ENCODE results near the gene SRF. TPM values are rescaled to one million over a fixed set of nuclear protein-coding genes. Genes with fewer than 3 reads are reported as not detected.

Gene SRF
- total RNA-seq, 2 experiments from 2014 or later: 27.8 to 28.2 TPM

DNA sequence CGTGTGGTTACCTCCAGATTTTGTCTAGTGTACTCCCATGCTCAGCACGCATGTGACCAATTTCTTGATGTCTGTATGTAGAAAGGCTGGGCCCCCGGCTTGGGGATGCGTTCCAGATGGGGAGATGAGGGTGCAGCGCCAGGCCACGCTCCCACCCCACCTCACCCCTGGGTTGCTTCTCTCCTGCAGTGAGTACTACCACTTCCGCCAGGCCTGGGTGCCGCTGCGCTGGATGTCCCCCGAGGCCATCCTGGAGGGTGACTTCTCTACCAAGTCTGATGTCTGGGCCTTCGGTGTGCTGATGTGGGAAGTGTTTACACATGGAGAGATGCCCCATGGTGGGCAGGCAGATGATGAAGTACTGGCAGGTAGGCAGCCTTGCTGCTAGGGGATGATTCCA lies 11.5 kb upstream of the SRF start:
- Mint-ChIP-seq H3K4me3 (no peak overlapping the region), H3K27ac (no peak overlapping the region), H3K9me3 (no peaks in the 10 kb centered on the region), H3K27me3 (ENCODE audit: low read depth) (no peaks in the 10 kb centered on the region), H3K4me1 (ENCODE audit: low read depth) (no peaks in the 10 kb centered on the region), H3K36me3 (ENCODE audit: low read depth) (no peaks in the 10 kb centered on the region)
- intact Hi-C loops (cut with micrococcal nuclease): no loop called here
- no peak for DNase-seq
- CTCF ChIA-PET: interaction anchor here (1.3 kb wide), 1 partner anchor 16 kb away, joined by 6 read pairs; no protein-coding TSS in a partner anchor

DNA sequence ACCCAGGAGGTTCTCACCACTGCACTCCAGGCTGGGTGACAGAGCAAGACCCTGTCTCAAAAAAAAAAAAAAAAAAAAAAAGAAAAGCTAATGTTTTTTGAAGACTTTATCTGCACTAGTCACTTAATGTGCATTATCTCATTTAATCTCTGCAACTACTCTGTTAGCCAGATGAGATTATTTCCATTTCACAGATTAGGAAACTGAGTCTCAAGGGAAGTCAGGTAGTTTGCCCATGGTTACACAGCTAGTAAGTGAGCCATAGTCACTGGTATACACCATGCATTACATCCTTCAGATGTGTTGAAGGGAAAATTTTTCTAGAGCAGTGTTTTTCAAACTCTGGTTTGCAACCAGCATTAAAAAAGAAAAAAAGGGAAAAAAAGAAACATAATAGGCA lies 7.2 kb upstream of the SRF start:
- intact Hi-C loops (cut with micrococcal nuclease): no loop called here
- DNase-seq: no peak
- Mint-ChIP-seq H3K27ac (no peak overlapping the region), H3K9me3 (no peaks in the 10 kb centered on the region), H3K27me3 (ENCODE audit: low read depth) (no peaks in the 10 kb centered on the region), H3K4me1 (ENCODE audit: low read depth) (no peaks in the 10 kb centered on the region), H3K4me3 (no peak overlapping the region), H3K36me3 (ENCODE audit: low read depth) (no peaks in the 10 kb centered on the region)
- CTCF ChIA-PET: interaction anchor here (0.6 to 1.0 kb wide), 2 partner anchors 20 to 37 kb away, joined by 3 to 4 read pairs; no protein-coding TSS in a partner anchor

DNA sequence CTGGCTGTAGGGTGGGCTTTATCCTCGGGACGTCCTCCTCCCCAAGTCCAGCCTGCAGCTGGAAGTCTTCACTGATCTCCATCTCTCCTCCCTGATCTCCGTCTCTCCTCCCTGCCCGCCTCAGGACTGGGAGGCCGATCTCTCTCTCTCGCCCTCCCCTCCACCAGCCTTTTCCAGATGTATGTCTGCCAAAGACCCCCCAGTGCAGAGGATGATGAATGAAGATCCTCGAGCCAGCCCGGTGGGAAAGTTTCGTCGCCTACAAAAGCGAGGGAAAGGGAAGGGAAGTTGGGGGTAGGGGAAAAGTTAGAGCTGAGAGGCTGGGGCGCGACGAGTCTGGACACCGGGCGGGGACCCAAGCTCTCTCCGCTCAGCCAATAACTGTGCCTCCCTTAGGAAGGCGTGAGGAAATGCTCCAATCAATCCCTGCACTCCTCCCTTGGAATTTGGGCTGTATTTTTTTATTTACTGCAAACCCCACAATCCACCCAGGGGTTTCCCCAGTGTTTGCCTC lies 595 bp upstream of the SRF start:
- no peaks in the 10 kb centered on the region for H3K9me3 Mint-ChIP-seq
- no peak for DNase-seq
- H3K27ac Mint-ChIP-seq: peak overlapping the region; percentile 89
- peak overlapping the region; percentile 96 for H3K4me3 Mint-ChIP-seq
- H3K36me3 Mint-ChIP-seq (ENCODE audit: low read depth): peaks cover 3% of the 10 kb centered on the region
- intact Hi-C loops (cut with micrococcal nuclease): loop anchor here (2.0 to 5.0 kb wide), 6 partner anchors 306 to 1123 kb away; partner anchors contain the start of genes GTPBP2, POLH, POLR1C and TJAP1
- peaks cover 33% of the 10 kb centered on the region for H3K4me1 Mint-ChIP-seq (ENCODE audit: low read depth)
- no peaks in the 10 kb centered on the region for H3K27me3 Mint-ChIP-seq (ENCODE audit: low read depth)
- CTCF ChIA-PET: interaction anchor here (0.6 to 2.1 kb wide), 3 partner anchors 27 to 1268 kb away, joined by 3 to 11 read pairs (median 4); no protein-coding TSS in a partner anchor

DNA sequence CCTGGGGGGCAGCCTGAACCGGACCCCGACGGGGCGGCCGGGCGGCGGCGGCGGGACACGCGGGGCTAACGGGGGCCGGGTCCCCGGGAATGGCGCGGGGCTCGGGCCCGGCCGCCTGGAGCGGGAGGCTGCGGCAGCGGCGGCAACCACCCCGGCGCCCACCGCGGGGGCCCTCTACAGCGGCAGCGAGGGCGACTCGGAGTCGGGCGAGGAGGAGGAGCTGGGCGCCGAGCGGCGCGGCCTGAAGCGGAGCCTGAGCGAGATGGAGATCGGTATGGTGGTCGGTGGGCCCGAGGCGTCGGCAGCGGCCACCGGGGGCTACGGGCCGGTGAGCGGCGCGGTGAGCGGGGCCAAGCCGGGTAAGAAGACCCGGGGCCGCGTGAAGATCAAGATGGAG lies 636 bp downstream of the SRF start:
- DNase-seq: peak; percentile 32
- intact Hi-C loops (cut with micrococcal nuclease): loop anchor here (1.0 to 5.0 kb wide), 15 partner anchors 112 to 1124 kb away; partner anchors contain the start of genes ABCC10, CNPY3, CUL7 and GTPBP2
- H3K4me3 Mint-ChIP-seq: peak overlapping the region; percentile 90
- H3K4me1 Mint-ChIP-seq (ENCODE audit: low read depth): peaks cover 36% of the 10 kb centered on the region
- no peaks in the 10 kb centered on the region for H3K27me3 Mint-ChIP-seq (ENCODE audit: low read depth)
- H3K9me3 Mint-ChIP-seq: no peaks in the 10 kb centered on the region
- H3K27ac Mint-ChIP-seq: peak overlapping the region; percentile 77
- CTCF ChIA-PET: no interaction called here
- H3K36me3 Mint-ChIP-seq (ENCODE audit: low read depth): peaks cover 13% of the 10 kb centered on the region

DNA sequence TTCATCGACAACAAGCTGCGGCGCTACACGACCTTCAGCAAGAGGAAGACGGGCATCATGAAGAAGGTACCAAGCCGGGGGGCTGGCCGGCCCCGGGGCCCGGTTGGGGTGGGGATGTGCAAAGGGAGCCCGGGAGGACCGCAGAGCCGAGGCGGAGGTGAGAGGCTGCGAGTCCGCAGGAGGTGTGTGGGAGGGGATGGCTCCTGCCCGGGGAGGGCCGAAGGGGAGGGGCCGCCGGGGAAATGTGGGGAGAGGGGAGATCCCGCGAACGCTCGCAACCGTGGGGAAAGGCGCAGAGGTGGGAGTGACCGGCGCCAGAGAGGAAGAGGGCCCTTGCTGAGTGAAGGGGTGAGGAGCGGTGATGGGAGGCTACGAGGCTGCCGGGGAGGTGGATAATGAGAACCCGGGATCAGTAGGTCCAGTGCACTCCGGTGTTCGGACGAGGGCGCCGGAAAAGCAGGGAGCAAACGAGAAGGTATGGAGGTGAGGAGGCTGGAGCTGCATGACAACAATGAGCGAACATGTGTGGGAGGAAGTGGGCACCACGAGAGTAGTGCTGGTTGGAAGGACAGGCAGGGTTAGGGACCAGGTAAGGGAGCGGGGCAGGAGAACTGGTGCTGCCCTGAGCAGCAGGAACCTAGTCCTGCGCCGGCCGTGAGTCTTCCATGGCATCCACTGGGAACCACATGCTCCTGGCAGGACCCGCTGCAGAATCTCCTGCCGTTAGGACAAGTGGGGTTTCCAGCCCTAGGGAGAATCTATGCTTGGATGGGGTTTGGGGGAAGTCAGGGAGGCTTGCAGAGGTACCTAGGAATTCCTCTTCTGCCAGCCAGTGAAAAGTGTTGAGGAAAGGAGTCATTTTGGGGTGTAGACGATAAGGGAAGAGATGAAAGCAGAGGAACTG lies 1.3 kb downstream of the SRF start:
- peak; percentile 71 for DNase-seq
- intact Hi-C loops (cut with micrococcal nuclease): loop anchor here (5.0 kb wide), 4 partner anchors 400 to 1125 kb away; partner anchors contain the start of genes GTPBP2, POLH and XPO5
- H3K9me3 Mint-ChIP-seq: no peaks in the 10 kb centered on the region
- peaks cover 36% of the 10 kb centered on the region for H3K4me1 Mint-ChIP-seq (ENCODE audit: low read depth)
- H3K27me3 Mint-ChIP-seq (ENCODE audit: low read depth): no peaks in the 10 kb centered on the region
- H3K27ac Mint-ChIP-seq: peak overlapping the region; percentile 77
- CTCF ChIA-PET: interaction anchor here (0.6 to 1.2 kb wide), 2 partner anchors 29 to 194 kb away, joined by 5 to 6 read pairs; no protein-coding TSS in a partner anchor
- peaks cover 14% of the 10 kb centered on the region for H3K36me3 Mint-ChIP-seq (ENCODE audit: low read depth)
- peak overlapping the region; percentile 90 for H3K4me3 Mint-ChIP-seq

DNA sequence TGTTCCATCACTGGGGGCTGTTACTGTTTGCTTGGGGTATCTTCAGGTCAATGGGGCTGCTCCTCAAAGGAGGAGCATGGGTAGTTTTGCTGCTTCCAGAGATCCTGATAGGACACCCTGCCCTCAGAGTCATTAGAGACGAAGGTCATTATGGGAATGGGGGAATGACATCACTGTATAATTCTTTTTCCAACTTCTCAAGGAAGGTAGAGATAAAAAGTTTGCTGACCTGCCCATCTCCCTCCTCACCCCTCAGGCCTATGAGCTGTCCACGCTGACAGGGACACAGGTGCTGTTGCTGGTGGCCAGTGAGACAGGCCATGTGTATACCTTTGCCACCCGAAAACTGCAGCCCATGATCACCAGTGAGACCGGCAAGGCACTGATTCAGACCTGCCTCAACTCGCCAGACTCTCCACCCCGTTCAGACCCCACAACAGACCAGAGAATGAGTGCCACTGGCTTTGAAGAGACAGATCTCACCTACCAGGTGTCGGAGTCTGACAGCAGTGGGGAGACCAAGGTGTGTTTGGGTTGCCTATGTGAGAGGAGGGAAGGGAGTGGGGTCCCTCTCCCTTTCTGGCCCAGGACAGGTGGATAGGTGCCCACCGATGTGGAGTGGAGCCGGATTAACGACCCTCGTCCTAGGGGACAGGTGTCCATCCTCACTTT lies 2.7 kb downstream of the SRF start:
- intact Hi-C loops (cut with micrococcal nuclease): loop anchor here (1.0 to 5.0 kb wide), 8 partner anchors 9 to 1126 kb away; partner anchors contain the start of genes CUL9, GTPBP2, POLH and TBCC
- Mint-ChIP-seq H3K9me3 (no peaks in the 10 kb centered on the region), H3K27me3 (ENCODE audit: low read depth) (no peaks in the 10 kb centered on the region), H3K4me3 (peak overlapping the region; percentile 90), H3K27ac (peak overlapping the region; percentile 77), H3K36me3 (ENCODE audit: low read depth) (peaks cover 20% of the 10 kb centered on the region), H3K4me1 (ENCODE audit: low read depth) (peaks cover 36% of the 10 kb centered on the region)
- DNase-seq: peak; percentile 12
- CTCF ChIA-PET: interaction anchor here (0.5 to 1.2 kb wide), 3 partner anchors 31 to 259 kb away, joined by 3 to 5 read pairs (median 3); partner anchors contain the start of gene DNPH1

DNA sequence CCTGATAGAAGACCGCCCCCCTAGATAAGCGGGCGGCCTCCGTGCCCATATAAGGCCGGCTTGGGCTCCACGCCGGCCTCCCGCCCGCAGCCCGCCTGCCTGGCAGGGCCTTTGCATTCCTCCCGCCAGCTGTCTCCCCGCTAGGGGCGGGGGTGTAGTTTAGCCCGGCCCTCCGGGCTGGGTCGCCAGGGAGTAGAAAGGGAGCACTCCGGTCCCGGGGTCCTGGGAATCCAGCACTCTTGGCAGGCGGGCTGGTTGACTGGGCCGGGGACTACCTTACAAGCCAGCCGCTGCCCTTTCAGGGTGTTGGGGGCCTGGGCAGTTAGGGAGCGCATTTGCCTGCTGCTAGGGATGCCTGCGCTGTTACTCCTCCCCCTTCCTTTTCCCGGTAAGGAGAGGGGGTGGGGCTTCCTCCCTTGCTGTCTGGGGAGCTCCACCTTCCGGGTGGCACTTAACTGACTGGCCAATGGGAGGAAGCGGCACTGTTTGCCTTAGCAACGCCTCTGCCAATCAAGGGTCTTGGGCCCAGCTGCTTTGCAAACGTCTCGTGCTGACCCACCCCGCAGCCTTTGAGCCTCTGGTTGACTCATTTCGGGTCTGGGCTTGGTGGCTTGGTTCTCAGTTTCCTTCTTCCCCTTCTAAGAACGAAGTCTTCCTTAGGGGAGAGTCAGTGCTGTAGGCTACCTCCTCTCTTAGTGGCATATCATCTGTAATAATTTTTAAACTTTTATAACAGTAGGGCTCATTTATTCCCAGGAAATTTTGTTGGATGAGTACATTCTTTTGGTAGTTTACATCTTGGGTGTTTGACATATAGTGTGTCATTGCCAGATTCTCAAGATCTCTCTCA lies 3.4 kb downstream of the SRF start:
- intact Hi-C loops (cut with micrococcal nuclease): loop anchor here (1.0 to 5.0 kb wide), 8 partner anchors 8 to 1127 kb away; partner anchors contain the start of genes CUL9, GTPBP2, POLH and TBCC
- Mint-ChIP-seq H3K36me3 (ENCODE audit: low read depth) (peaks cover 23% of the 10 kb centered on the region), H3K27ac (peak overlapping the region; percentile 80), H3K4me3 (peak overlapping the region; percentile 90), H3K4me1 (ENCODE audit: low read depth) (peaks cover 36% of the 10 kb centered on the region), H3K27me3 (ENCODE audit: low read depth) (no peaks in the 10 kb centered on the region), H3K9me3 (no peaks in the 10 kb centered on the region)
- DNase-seq: peak; percentile 99
- CTCF ChIA-PET: interaction anchor here (1.0 kb wide), 1 partner anchor 55 kb away, joined by 3 read pairs; the partner anchor contains the start of gene DNPH1

DNA sequence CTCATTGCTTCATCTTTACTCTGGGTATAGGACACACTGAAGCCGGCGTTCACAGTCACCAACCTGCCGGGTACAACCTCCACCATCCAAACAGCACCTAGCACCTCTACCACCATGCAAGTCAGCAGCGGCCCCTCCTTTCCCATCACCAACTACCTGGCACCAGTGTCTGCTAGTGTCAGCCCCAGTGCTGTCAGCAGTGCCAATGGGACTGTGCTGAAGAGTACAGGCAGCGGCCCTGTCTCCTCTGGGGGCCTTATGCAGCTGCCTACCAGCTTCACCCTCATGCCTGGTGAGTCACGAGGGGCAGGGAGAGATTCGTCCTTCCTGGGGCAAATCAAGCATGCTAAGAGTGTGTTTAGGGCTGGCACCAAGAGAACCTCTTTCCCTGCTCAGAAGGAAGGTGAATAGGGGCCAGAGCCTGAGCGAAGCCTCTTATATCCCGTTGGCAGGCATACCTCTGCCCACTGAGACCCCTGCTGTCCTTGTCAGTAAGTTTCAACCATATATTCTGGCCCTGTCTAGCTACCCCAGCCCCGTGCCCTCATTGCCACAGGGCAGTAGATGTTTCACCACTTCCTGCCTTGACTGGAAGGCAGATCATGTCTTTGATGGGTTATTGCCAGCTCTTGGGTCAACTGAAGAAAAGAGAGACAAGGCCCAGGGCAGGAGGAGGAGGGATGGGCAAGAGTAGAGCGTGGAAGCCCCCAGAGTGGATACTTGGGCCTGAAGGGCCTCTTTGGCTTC lies 4.8 kb downstream of the SRF start:
- Mint-ChIP-seq H3K36me3 (ENCODE audit: low read depth) (peaks cover 23% of the 10 kb centered on the region), H3K4me1 (ENCODE audit: low read depth) (peaks cover 29% of the 10 kb centered on the region), H3K27ac (peak overlapping the region; percentile 37), H3K4me3 (no peak overlapping the region), H3K27me3 (ENCODE audit: low read depth) (no peaks in the 10 kb centered on the region), H3K9me3 (no peaks in the 10 kb centered on the region)
- CTCF ChIA-PET: no interaction called here
- intact Hi-C loops (cut with micrococcal nuclease): loop anchor here (2.0 kb wide), 1 partner anchor 71 kb away; no protein-coding TSS in a partner anchor
- no peak for DNase-seq

DNA sequence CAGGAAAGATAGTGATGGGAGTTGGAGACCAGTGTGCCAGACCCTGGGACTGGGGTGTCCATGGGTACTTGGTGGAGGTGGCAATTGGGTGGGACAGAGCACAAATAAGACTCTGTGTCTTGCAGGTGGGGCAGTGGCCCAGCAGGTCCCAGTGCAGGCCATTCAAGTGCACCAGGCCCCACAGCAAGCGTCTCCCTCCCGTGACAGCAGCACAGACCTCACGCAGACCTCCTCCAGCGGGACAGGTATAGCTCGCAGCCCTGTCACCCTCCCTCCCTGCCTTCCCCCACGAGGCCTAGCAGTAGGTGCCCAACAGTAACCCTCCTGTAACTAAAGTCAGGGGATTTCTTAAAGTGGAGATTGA lies 5.3 kb downstream of the SRF start:
- CTCF ChIA-PET: no interaction called here
- Mint-ChIP-seq H3K4me1 (ENCODE audit: low read depth) (peaks cover 32% of the 10 kb centered on the region), H3K27ac (peak overlapping the region; percentile 16), H3K36me3 (ENCODE audit: low read depth) (peaks cover 23% of the 10 kb centered on the region), H3K4me3 (no peak overlapping the region), H3K27me3 (ENCODE audit: low read depth) (no peaks in the 10 kb centered on the region), H3K9me3 (no peaks in the 10 kb centered on the region)
- intact Hi-C loops (cut with micrococcal nuclease): no loop called here
- DNase-seq: no peak

DNA sequence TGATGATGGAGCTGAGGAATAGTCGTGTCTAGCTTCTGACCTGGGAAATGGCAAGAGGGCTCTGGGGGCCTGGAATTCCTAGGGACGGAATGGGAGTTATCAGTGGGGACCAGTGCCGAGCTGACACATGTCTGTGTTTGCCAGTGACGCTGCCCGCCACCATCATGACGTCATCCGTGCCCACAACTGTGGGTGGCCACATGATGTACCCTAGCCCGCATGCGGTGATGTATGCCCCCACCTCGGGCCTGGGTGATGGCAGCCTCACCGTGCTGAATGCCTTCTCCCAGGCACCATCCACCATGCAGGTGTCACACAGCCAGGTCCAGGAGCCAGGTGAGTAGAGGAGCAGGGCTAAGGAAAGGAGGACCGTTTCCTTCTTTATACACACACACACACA lies 7.1 kb downstream of the SRF start:
- H3K9me3 Mint-ChIP-seq: no peaks in the 10 kb centered on the region
- no peak for DNase-seq
- no peaks in the 10 kb centered on the region for H3K27me3 Mint-ChIP-seq (ENCODE audit: low read depth)
- CTCF ChIA-PET: no interaction called here
- H3K27ac Mint-ChIP-seq: no peak overlapping the region
- no peak overlapping the region for H3K4me3 Mint-ChIP-seq
- peaks cover 23% of the 10 kb centered on the region for H3K36me3 Mint-ChIP-seq (ENCODE audit: low read depth)
- intact Hi-C loops (cut with micrococcal nuclease): no loop called here
- peaks cover 34% of the 10 kb centered on the region for H3K4me1 Mint-ChIP-seq (ENCODE audit: low read depth)
